SKM-1 (cell line): ENCODE data around the gene KCNMA1.
"Not testable (repeated sequence)": the region's sequence is repeated elsewhere in the genome, so short reads cannot be mapped to it uniquely, and the experiment has no call there.

ENCODE experiments used
- DNase-seq: peaks from one replicate; lab custom pipeline; 2025; ENCODE audit not compliant: unreplicated experiment; lab: John Stamatoyannopoulos, UW

The KCNMA1 gene

DNA sequence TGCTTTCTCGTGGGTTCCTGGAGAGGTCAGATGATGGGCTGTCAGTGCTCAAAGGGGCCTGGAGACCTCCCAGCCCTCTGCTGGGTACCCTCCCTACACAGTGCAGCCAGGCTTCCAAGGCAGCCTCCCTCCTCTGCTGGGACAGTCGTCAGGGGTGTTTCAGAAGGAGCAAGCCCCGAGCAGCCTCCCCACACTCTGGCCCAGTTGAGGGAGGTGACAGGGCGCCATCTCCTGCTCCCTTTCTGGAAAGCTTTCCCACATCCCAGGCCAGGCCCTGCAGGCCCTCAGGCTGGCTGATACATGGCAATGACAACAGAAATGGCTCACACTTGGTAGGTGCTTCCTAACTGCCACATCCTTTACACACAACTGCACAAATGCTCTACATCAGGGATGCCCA lies 32.1 kb downstream of the KCNMA1 start:
- no peak for DNase-seq

DNA sequence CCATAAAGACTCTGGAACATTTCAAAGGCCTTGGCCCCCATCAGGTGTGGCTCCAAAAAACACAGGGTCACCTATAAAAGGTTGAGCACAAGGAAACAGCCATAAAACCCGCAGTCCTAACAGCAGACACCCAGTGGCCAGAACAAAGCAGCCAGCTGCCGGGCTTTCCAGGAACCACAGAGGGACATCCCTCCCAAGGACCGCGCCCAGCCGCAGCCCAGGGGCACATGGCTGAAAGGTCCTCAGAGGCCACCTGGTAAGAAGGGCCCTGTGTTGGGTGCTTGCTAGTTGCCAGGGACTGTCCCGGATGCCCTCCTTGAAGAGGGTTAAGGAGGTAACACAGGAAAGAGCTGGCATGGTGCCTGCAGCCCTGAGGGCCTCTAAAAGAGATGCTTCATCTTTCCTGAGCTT lies 32.7 kb downstream of the KCNMA1 start:
- no peak for DNase-seq

DNA sequence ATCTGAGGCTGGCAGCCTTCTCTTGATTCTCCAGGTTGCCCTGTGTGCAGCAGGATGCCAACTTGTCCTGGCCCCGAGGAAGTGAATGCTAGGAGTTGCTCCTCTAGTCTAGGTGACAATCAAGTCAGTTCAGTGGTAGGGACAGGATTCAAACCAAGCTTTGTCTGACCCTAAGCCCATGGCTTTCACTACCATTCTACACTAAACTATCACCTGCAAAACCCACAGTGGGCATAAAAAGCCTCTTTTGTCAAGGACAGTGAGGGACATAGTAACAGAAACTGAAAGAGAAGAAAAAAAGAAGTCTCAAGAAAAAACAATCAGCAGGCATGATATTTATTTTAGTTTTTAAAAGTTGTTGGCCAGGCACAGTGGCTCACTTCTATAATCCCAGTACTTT lies 33.5 kb downstream of the KCNMA1 start:
- no peak for DNase-seq

DNA sequence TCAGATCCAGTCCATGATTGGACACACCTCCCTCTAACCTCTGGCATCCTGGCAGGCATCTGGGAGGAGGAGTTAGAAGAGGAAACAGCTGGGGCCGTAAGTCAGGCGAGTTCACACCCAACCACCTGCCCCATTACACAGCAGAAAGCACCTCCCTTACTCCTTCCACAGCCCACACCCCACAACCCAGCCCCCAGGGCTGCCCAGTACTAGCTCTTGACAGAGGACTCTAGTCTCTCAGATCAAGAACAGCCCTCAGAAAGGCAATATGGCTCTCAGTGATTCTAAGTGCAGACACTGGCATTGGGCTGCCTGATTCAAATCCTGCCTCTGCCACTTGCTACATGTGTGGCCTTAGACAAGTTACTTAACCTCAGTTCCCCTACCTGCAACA lies 34.1 kb downstream of the KCNMA1 start:
- no peak for DNase-seq

DNA sequence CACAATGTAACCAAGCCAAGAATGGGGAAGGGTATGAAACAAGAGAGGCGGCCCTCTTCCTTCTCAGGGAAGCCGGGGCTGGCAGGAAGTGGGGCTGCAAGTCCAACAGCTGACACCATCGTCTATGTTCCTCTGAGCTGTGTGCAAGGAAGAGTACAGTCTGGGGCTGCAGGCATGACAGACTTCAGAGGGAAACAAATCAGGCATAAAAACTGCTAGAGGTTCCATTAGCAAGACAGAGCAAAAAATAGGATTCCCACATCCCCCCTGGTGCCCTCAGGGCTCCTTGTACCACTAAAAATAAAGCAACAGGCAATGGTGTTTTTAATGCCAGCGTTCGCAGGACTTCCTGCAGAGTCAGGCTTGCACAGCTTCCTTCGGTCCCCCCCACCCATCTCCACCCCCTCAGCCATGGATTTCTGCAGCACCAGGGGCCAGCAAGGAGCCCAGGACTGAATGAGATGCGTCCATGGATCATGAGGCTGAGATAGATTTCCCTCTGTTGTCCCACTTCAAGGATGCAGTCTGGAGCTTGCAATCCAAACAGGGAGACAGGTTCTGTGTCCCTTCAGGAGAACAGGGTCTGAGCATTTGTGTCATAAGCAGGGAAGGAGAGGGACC lies 34.6 kb downstream of the KCNMA1 start:
- no peak for DNase-seq

DNA sequence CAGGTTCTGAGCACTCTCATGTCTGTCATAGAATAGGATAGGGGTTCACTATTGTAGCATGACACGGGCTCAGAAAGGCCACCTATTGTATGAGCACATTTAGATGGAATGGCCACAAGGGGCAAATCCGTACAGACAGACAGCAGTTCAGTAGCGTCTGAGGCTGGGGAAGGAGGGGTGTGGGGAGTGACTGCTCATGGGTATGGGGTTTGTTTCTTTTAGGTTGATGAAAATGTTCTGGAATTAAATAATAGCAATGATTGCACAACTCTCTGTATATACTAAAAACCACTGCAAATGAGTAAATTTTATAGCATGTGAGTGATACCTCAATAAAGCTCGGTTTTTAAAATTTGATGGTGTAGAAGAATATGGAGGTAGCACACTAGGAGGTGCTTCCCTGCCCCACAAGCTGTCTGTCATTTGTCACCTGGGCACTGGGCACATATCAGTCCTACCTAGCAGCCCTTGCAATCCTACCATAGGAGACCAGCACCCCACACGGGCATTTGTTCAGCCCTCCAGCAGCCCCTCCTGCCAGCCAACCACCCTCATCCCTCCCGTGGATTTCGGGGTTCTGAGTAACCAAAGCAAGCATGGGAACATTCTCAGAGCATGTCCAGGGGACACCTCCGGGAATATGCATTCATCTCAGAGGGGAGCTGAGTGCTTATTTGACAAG lies 35.2 kb downstream of the KCNMA1 start:
- no peak for DNase-seq

DNA sequence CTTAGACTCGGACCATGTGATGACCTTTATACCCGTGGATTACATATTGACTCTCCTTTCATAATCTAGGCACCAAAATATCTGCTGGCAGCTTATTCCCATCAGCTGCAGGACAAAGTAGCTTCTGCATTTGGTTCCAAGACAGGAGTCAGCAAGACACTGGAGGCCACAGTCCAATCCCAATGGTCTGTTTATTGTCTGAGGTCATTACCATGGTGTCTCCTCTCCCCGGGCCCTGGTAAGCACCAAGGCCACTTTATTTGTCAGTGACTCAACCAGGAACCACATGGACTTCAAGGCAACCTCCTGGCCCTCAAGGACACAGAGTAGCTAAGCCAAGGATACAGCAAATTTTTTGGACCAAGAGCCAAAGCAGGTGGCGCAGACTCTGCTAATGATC lies 36.1 kb downstream of the KCNMA1 start:
- DNase-seq = no peak

DNA sequence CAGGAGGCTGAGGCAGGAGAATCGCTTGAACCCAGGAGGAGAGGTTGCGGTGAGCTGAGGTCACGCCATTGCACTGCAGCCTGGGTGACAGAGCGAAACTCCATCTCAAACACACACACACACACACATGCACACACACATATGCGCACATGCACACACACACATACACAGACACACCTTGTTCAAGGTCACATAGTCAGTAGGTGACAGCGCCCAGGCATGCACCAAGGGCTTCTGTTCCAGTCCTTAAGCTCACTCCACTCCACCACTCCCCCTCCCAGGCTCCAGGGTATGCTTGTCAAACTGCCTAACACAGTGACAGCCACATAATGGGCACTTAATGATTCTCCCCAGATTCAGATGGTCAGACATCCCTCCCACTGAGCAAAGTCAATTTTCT lies 37.0 kb downstream of the KCNMA1 start:
- no peak for DNase-seq

DNA sequence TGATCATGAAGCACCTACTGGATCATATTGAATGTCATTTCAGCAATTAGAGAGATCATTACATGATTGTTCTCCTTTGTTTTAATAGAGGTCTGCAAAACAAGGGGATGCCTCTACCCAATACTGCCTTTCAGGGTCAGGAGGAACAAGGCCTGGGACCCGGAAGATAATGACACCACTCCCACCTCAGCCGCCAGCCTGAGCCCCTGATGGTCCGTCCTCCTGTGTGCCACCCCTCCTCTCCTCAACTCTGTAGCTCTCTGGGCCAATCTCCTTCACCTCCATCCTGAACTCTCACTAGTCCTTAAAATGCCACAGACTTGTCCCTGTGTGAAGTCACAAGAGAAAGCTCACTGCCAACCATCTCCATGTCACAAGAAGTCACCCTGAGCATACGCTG lies 38.0 kb downstream of the KCNMA1 start:
- no peak for DNase-seq

DNA sequence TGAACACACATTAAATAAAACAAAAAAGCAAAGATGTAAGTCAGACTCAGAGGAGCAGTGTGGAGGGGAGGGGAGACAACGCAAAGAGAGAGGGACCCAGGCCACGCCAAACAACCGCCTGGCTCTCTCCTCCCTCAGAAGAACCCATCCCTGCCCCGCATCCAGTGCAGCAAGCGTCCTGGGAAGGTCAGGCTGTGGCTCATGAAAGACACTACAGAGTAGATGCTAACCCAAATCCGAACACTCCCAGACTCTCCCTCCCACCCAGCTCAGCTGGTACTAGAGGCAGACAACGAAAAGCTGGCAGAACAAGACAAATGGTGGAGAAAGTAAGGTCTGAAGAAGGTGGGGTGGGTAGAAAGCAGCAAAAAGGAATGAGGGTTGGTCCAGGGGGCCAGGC lies 39.0 kb downstream of the KCNMA1 start:
- DNase-seq = no peak

DNA sequence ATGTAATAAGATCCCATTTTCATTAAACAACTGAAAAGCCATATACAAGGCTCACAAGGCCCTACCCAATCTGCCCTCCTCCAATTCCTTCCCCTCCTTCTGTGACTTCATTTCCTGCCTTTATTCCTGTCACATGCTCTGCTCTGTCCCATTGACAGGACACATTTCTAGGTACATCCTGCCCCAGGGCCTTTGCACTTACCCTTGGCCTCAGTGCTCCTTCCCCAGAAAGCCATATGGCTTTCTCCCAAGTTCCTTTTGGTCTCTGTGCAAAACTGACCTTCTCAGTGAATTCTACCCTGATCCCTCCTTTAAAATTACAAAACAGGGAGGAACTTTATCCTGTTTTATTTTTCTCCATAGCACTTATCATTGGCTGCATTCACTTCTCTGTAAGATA lies 40.0 kb downstream of the KCNMA1 start:
- no peak for DNase-seq

DNA sequence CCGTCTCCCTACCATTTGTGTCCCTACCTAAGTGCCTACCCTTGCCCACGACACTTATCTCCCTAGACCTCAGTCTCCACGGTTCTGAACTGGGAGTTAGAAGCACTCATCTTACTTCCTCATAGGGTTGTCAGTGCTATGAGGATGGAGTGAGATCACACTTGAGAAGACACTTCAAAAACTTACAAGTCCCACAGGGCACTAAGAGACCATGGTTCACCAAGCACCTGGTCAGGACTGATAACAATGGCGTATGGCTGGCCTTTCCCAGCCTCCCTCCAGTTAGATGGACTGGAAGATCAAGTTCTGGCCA lies 43.2 kb downstream of the KCNMA1 start:
- DNase-seq = no peak

DNA sequence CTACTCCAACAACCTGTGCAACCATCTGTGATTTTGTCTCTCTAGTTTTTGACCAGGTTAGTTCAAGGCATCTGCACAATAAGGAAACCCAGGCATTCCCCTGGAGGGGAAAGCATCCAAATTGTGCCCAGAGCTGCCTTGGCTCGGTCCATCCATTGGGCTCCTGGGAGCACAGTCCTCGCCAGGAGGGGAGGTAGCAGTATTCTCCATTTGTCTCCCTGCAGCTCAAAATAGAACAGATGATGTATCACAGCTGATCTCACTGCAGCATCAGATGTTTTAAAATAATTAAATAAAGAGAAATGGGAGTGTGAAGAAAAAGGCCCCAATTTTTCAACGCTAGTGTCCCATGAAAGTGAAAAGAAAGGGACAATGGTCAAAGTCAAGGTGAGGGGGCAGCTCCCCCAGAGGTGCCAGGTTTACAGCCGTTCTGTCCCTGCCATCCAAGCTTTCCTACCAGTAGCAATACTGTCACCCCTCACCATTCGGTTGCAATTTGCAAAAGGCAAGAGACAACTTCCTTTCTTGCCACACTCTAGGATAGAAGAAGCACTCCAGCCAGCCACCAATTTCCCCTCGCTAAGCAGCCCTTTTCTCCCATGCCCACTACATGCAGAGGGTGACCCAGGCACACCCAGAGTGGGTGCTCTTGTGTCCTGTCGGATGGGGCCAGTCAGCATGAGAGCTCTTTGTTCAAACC lies 43.7 kb downstream of the KCNMA1 start:
- DNase-seq = peak; percentile 50

DNA sequence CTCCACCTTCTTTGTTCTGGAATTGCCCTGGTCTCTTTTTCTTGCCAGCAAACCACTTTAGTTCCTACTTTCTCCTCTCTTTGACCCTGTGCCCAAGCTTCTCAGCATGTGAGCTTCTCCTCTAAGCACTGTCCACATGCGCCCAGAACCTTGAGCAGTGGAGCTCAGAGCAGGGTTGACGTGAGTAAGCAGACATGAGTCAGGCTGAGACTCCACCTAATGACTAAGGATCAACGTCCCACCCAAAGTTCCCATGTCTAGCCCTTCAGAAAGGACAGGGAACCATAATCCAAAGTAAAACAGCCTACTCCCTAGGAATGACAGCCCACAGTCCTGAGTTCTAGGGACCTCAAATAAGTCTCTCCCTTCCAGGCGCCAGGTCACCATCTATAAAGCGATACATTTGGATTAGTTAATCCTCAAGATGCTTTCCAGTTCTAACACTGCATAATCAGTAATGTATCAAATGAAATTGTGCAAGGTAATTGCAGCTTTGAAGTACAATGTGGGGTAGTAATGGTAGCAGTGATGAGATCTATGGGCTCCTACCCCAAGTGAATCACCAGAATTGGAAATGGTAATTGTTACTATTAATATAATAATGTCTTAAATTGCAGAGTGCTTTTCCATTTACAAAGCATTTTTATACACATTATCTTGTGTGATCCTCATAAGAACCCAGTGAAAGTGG lies 44.5 kb downstream of the KCNMA1 start:
- DNase-seq = no peak

DNA sequence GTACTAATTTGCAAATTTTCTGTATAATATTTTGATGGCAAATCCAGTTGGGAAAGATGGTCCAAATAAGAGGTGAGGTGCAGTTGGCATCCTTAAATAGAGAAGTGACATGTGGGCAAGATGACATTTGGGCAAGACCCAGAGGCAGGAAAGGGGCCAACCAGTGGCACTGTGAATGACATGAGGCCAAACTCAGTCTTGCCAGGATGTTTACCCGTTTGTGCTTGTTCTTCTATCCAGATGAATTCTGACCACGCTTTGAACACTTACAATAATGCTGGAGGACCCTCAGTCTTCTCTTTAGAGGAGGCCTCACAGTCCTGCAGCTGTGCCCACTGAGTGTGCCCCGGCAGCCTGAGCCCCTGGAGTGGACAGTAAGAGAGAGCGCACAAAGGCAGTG lies 45.1 kb downstream of the KCNMA1 start:
- DNase-seq = no peak

DNA sequence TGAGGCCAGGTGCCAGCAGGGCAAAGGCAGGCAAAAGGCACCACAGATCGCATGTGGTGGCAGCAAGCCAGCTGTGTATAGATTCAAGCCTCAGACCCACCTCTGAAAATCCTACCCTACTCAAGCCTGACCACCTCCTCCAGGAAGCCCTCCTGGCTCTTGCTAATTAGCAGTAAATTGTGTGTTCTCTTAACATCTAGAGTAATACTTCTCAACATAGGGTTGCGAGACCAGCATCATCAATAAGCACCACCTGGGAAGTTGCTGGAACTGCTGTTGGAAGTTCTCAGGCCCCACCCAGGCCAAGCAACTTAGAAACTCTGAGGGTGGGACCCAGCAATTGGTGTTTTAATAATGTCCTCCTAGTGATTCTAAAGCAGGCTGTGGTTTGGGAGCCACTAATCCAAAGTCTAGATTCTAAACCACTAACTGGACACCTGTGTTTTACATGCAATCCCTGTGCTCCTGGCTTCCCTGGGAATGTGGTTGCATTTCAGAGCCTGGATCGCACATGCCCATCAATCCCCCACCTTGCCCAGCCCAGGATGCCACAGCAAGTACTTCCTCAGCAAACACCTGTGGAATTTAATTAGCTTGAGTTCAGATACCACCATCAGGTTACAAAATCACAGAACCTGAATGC lies 46.2 kb downstream of the KCNMA1 start:
- no peak for DNase-seq

DNA sequence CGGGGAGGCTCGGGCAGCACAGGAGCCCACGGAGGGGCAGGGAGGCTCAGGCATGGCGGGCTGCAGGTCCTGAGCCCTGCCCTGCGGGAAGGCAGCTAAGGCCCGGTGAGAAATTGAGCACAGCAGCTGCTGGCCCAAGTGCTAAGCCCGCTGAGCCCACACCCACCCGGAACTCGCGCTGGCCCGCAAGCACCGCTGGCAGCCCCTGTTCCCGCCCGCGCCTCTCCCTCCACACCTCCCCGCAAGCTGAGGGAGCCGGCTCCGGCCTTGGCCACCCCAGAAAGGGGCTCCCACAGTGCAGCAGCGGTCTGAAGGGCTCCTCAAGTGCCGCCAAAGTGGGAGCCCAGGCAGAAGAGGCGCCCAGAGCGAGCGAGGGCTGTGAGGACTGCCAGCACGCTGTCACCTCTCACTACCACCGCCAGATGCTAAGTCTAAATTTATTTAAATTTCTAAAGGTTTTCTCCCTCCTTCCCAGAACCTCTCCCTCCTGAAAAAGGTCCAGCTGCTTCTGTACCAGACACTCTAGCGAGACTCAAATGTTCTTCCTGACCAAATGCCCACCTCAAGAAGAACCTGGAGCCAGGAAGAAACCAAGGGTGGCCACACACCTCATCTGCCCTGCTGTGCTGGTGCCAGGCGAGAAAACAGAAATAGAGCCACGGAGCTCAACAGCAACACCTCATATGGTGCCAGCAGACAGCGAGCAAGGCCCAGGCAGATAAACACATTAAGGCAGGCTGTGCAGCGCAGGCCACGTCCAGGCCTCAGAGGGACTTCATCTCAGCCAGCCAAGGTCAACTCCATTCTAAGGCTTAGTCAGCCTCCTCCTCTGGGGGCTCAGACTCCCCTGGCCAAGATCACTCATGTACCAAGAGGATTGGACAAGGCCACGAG lies 47.0 kb downstream of the KCNMA1 start:
- DNase-seq = no peak

DNA sequence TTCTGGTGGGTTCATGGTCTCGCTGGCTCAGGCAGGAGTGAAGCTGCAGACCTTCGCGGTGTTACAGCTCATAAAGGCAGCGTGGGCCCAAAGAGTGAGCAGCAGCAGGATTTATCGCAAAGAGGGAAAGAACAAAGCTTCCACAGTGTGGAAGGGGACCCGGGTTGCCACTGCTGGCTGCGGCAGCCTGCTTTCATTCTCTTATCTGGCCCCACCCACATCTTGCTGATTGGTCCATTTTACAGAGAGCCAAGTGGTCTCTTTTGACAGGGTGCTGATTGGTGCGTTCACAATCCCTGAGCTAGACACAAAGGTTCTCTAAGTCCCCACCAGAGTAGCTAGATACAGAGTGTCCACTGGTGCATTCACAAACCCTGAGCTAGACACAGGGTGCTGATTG lies 47.9 kb downstream of the KCNMA1 start:
- not testable (repeated sequence) for DNase-seq

DNA sequence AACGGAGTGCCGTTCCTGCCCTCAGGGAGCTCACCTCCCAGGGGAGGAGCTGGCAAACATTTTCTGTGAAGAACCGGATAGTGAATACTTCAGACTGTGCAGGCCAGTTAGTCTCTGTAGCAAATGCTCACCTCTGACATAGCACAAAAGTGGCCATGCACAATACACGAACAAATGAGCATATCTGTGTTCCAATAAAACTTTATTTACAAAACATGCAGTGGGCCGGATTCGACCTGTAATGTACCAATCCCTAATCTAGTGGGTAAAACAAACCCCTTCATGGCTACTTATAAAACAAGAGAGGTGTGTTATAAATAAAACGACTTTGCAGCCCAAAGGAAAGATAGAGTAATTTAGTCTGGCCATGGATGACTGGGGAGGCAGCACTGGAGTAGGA lies 48.7 kb downstream of the KCNMA1 start:
- DNase-seq = no peak

DNA sequence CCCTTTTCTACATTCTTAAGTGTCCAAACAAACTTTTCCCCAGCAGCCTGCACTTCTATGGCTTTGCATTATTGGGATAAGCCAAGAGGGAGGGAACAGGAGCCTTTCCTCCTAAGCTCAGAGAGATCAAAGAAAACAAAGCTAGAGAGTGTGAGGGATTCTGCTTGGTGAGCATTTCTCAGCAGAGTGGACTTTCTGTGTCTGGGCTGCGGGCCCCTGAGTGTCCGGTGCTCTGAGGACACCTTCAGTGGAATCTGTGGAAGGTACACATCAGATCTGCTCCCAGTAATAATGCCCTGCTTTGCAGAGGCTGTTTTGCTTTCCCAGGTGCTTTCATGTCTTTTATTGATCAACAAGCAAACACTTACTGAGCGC lies 50.2 kb downstream of the KCNMA1 start:
- DNase-seq = no peak
